ENCODE measurements around the gene DOC2A. TPM values are rescaled to one million over a fixed set of nuclear protein-coding genes. Genes with fewer than 3 reads are reported as not detected.
"Not testable (repeated sequence)": the region's sequence is repeated elsewhere in the genome, so short reads cannot be mapped to it uniquely, and the experiment has no call there.

DOC2A gene
- polyA plus RNA-seq, 1 donor from 2014 or later = 7.3 TPM

DNA sequence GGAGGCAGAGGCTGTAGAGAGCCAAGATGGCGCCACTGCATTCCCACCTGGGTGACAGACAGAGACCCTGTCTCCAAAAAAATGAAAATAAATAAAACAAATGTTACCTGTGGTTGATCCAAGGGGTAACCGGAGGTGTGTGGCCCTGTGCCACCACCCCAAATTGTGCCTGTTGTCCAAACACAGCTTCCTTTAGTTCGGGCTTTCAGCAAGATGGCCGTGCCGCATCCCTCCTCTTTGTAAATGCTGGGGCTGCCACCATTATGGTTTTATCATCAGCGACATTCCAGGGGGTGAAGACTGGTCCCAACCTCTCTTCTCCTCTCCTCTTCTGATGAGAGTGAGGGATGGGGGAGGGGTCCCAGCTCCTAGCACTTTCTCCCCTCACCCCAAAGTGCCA lies 12.1 kb upstream of the DOC2A start, which contains the start of gene C16orf92:
Gene C16orf92, plus strand, starts transcription at position 312 of the 400 bp plus-strand sequence. CDS start 143 bp downstream, outside the sequence.
- no peaks in the 10 kb centered on the region for H3K9me3 ChIP-seq (ENCODE audit: low read length)
- no peak within 1 kb of the TSS for H3K9ac ChIP-seq (ENCODE audit: low read length)
- H3K27ac ChIP-seq (ENCODE audit: low read length) = no peak within 1 kb of the TSS
- TF ChIP-seq MXI1 (conservative IDR thresholded peaks at IDR 0.05; ENCODE audit: poor library complexity, severe bottlenecking) (no peak), SMC3 (conservative IDR thresholded peaks at IDR 0.05; ENCODE audit: poor library complexity) (no peak), RAD21 (conservative IDR thresholded peaks at IDR 0.05) (no peak), POLR2AphosphoS5 (IDR thresholded peaks at IDR 0.05) (no peak), EP300 (conservative IDR thresholded peaks at IDR 0.05; ENCODE audit: poor library complexity, severe bottlenecking) (no peak), TAF1 (IDR thresholded peaks at IDR 0.05; ENCODE audit: low read depth) (no peak), EZH2 (IDR thresholded peaks at IDR 0.05; ENCODE audit: borderline replicate concordance, insufficient read depth, low read length, poor library complexity, severe bottlenecking) (no peak)
- TF ChIP-seq, protein P1, sequence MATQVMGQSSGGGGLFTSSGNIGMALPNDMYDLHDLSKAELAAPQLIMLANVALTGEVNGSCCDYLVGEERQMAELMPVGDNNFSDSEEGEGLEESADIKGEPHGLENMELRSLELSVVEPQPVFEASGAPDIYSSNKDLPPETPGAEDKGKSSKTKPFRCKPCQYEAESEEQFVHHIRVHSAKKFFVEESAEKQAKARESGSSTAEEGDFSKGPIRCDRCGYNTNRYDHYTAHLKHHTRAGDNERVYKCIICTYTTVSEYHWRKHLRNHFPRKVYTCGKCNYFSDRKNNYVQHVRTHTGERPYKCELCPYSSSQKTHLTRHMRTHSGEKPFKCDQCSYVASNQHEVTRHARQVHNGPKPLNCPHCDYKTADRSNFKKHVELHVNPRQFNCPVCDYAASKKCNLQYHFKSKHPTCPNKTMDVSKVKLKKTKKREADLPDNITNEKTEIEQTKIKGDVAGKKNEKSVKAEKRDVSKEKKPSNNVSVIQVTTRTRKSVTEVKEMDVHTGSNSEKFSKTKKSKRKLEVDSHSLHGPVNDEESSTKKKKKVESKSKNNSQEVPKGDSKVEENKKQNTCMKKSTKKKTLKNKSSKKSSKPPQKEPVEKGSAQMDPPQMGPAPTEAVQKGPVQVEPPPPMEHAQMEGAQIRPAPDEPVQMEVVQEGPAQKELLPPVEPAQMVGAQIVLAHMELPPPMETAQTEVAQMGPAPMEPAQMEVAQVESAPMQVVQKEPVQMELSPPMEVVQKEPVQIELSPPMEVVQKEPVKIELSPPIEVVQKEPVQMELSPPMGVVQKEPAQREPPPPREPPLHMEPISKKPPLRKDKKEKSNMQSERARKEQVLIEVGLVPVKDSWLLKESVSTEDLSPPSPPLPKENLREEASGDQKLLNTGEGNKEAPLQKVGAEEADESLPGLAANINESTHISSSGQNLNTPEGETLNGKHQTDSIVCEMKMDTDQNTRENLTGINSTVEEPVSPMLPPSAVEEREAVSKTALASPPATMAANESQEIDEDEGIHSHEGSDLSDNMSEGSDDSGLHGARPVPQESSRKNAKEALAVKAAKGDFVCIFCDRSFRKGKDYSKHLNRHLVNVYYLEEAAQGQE (IDR thresholded peaks at IDR 0.05; ENCODE audit: borderline replicate concordance) = no peak
- TF ChIP-seq, protein P2, sequence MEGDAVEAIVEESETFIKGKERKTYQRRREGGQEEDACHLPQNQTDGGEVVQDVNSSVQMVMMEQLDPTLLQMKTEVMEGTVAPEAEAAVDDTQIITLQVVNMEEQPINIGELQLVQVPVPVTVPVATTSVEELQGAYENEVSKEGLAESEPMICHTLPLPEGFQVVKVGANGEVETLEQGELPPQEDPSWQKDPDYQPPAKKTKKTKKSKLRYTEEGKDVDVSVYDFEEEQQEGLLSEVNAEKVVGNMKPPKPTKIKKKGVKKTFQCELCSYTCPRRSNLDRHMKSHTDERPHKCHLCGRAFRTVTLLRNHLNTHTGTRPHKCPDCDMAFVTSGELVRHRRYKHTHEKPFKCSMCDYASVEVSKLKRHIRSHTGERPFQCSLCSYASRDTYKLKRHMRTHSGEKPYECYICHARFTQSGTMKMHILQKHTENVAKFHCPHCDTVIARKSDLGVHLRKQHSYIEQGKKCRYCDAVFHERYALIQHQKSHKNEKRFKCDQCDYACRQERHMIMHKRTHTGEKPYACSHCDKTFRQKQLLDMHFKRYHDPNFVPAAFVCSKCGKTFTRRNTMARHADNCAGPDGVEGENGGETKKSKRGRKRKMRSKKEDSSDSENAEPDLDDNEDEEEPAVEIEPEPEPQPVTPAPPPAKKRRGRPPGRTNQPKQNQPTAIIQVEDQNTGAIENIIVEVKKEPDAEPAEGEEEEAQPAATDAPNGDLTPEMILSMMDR (IDR thresholded peaks at IDR 0.05; ENCODE audit: poor library complexity, severe bottlenecking) = no peak
- H3K9me2 ChIP-seq (ENCODE audit: insufficient read depth, low read length) = no peaks in the 10 kb centered on the region
- H3K79me2 ChIP-seq (replicated peaks; ENCODE audit: insufficient read depth, low read length) = no peaks in the 10 kb centered on the region
- H3K27me3 ChIP-seq (ENCODE audit: insufficient read depth, low read depth, low read length) = no peaks in the 10 kb centered on the region
- no peak within 1 kb of the TSS for H2AFZ ChIP-seq (ENCODE audit: low read depth, low read length)
- H3F3A ChIP-seq (ENCODE audit: insufficient read depth, low read length, poor library complexity, severe bottlenecking) = no peaks in the 10 kb centered on the region
- H3K4me2 ChIP-seq (ENCODE audit: low read length) = no peak within 1 kb of the TSS
- no peaks in the 10 kb centered on the region for H4K20me1 ChIP-seq (ENCODE audit: insufficient read depth)
- H3K36me3 ChIP-seq (ENCODE audit: insufficient read depth, low read length) = no peaks in the 10 kb centered on the region
- no peak within 1 kb of the TSS for H3K4me3 ChIP-seq (ENCODE audit: low read length)

DNA sequence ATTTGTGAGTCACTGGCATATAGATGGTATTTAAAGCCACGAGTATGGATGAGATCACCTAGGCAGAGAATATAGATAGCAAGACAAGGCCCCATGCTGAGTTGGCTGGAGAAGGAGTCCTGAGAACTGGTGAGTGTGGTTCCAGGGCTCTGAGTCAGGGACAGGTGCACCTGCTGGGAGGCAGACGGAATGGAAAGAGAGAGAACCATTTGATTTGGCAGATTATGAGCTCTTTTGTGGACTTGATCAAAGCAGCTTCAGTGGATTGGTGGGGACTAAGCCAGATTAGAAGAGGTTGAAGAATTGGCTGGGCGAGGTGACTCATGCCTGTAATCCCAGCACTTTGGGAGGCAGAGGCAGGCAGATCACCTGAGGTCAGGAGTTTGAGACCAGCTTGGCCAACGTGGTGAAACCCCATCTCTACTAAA lies 7.9 kb upstream of the DOC2A start:
- Histone ChIP-seq H4K20me1 (ENCODE audit: insufficient read depth) (no peaks in the 10 kb centered on the region), H3K9me3 (ENCODE audit: low read length) (no peaks in the 10 kb centered on the region), H3K36me3 (ENCODE audit: insufficient read depth, low read length) (no peaks in the 10 kb centered on the region), H3K9me2 (ENCODE audit: insufficient read depth, low read length) (no peaks in the 10 kb centered on the region), H3K4me2 (ENCODE audit: low read length) (no peak overlapping the region), H3K79me2 (replicated peaks; ENCODE audit: insufficient read depth, low read length) (no peaks in the 10 kb centered on the region), H3K4me3 (ENCODE audit: low read length) (no peak overlapping the region), H3K9ac (ENCODE audit: low read length) (no peak overlapping the region), H3F3A (ENCODE audit: insufficient read depth, low read length, poor library complexity, severe bottlenecking) (no peaks in the 10 kb centered on the region), H2AFZ (ENCODE audit: low read depth, low read length) (no peak overlapping the region), H3K27ac (ENCODE audit: low read length) (no peak overlapping the region), H3K27me3 (ENCODE audit: insufficient read depth, low read depth, low read length) (no peaks in the 10 kb centered on the region)
- TF ChIP-seq, protein P2 (IDR thresholded peaks at IDR 0.05; ENCODE audit: poor library complexity, severe bottlenecking) = no peak
- TF ChIP-seq, protein P1 (IDR thresholded peaks at IDR 0.05; ENCODE audit: borderline replicate concordance) = no peak
- no peak for TF ChIP-seq SMC3 (conservative IDR thresholded peaks at IDR 0.05; ENCODE audit: poor library complexity)
- TF ChIP-seq RAD21 (conservative IDR thresholded peaks at IDR 0.05) = no peak
- TF ChIP-seq TAF1 (IDR thresholded peaks at IDR 0.05; ENCODE audit: low read depth) = no peak
- no peak for TF ChIP-seq EZH2 (IDR thresholded peaks at IDR 0.05; ENCODE audit: borderline replicate concordance, insufficient read depth, low read length, poor library complexity, severe bottlenecking)
- TF ChIP-seq EP300 (conservative IDR thresholded peaks at IDR 0.05; ENCODE audit: poor library complexity, severe bottlenecking) = no peak
- no peak for TF ChIP-seq POLR2AphosphoS5 (IDR thresholded peaks at IDR 0.05)
- TF ChIP-seq MXI1 (conservative IDR thresholded peaks at IDR 0.05; ENCODE audit: poor library complexity, severe bottlenecking) = no peak

DNA sequence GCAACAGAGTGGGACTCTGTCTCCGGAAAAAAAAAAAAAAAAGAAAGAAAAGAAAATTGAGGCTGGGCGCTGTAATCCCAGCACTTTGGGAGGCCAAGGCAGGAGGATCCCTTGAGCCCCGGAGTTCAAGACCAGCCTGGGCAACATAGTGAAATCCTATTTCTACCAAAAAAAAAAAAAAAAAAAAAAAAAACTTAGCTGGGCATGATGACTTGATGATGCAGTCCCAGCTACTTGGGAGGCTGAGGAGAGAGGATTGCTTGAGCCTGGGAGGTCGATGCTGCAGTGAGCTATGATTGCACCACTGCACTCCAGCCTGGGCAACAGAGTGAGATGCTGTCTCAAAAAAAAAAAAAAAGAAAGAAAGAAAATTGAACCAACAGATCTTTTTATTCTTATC lies 7.1 kb upstream of the DOC2A start:
- not testable (repeated sequence) for H3K9me3 ChIP-seq (ENCODE audit: low read length); H3K9me2 ChIP-seq (ENCODE audit: insufficient read depth, low read length); H4K20me1 ChIP-seq (ENCODE audit: insufficient read depth); H3K27ac ChIP-seq (ENCODE audit: low read length); H3K27me3 ChIP-seq (ENCODE audit: insufficient read depth, low read depth, low read length); H3K4me3 ChIP-seq (ENCODE audit: low read length); H3K4me2 ChIP-seq (ENCODE audit: low read length); H3F3A ChIP-seq (ENCODE audit: insufficient read depth, low read length, poor library complexity, severe bottlenecking); H3K36me3 ChIP-seq (ENCODE audit: insufficient read depth, low read length); H3K79me2 ChIP-seq (replicated peaks; ENCODE audit: insufficient read depth, low read length); H3K9ac ChIP-seq (ENCODE audit: low read length); H2AFZ ChIP-seq (ENCODE audit: low read depth, low read length)

Measured in neural cell (in vitro differentiated cells).